Effector CD8-positive, alpha-beta T cell (primary cell): Measurements from ENCODE around the gene TMEM63C.
"Not testable (repeated sequence)": the region's sequence is repeated elsewhere in the genome, so short reads cannot be mapped to it uniquely, and the experiment has no call there.

Experiments
- DNase-seq: peaks from one replicate; lab custom pipeline; 2025; lab: John Stamatoyannopoulos, UW

The TMEM63C gene

DNA sequence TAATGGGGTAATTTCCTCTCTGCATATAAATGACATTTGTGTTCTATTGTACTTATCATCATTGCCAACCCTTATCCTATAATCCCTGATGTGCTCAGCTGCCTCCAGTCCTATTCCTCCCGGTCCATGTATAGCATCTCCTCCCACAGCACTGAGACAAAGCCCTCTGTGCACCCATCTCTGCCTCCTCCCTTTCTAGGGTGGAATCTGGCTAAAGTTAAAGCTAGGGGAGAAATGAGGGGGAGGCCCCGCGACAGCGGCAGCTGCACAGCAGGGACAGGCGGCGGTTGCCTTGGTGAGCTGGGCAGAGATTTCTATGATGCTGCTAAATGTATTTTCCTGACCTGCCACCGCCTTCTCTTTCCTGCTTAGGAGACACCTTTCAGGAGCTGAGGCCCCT, 27.2 kb upstream of the TMEM63C start:
- no peak for DNase-seq

DNA sequence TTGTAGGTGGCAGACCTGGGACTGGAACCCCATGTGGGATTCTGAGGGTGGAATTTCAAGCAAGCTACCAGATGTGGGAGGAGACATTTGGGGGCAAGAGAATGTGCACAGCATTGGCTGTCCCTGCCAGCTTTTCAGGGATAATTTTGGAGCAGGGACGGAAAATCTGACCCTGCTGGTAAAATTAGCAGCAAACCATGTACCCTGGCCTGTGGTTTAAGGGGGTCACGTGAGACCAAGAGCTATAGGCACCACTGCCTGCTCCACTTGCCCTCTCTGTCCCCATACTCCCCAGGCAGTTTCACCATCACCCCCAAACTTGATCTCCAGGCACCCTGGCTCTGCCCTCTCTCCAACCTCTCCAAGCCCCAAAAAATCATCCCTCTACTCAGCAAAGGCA, 26.5 kb upstream of the TMEM63C start:
- DNase-seq, result no peak

DNA sequence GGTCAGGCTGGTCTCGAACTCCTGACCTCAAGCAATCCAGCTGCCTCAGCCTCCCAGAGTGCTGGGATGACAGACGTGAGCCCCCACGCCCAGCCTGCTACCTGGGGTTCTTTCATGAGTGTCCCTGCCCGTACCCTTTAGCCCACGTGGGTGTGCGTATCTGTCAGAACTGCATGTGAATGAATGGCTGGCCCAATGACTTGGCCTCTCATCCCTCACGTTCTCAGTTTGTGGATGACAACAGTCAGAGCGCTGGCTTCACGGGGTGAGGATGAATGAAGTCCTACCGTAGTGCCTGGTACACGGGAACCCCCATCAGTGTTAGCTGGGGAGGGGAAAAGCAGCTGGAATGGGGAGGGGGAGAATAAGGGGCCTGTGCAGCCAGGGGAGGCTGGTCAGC, 23.9 kb upstream of the TMEM63C start:
- no peak for DNase-seq

DNA sequence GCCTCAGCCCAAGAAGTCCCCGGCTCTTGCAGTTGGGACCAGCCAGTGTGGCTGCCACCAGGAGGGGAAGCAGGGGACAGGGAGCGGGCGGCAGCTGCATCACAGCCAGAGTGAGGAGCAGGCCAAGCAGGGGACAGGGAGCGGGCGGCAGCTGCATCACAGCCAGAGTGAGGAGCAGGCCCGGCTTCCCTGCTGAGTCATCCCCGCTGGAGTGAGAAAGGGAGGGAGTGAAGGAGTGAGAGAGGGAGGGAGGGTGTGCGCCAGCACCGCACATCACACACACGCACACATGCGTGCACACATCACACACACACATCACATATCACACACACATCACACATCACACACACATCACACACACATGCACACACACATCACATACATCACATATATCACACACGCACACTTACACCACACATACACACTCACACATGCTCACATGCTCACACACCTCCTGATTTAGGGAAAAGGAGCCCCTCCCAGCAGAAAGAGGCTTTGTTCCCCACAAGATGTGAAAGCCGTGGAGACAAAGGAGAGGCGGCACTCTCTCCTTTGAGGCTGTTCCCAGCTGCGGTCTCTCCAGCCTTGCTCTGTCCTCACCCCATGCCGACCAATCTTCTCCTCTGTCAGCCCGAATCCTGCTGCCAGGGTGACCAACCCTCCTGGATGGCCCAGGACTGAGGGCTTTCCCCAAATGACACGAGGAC, 23.3 kb upstream of the TMEM63C start:
- DNase-seq, result no peak

DNA sequence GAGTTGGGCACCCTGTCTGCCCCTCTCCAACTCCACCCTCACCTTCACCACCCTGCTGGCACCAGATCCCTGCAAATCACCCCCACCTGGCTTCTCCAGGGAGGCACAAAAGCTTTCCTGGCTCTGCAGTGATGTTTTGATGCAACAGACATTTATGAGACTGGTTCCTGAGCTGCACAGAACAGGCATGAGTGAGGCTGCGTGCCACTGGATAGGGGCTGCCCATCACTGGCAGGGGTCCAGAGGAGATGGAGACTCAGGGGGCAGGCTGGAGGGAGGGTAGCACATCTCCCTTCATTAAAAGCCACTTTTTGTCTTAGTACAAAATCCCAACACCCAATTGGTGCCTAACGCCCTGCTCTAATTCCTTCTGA, 22.7 kb upstream of the TMEM63C start:
- DNase-seq, result no peak

DNA sequence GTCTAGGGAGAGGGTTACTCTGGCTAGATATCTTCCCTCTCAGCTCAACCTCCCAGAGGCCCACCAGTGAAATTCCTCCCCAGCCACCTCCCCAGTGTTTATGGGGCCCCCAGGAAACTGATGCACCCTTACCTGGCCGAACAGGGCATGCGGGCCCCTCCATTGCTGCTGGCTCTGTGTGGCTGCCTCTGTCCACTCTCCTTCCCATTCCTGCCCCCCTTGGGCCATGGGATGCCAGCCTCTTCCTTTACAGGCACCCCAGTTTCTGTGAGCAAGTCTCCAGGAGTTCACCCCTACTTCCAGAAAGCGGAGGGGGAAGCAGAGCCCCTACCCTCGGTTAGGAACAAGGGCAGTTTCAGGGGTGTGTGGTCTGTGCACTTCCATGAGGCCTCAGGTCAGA, 20.6 kb upstream of the TMEM63C start:
- no peak for DNase-seq

DNA sequence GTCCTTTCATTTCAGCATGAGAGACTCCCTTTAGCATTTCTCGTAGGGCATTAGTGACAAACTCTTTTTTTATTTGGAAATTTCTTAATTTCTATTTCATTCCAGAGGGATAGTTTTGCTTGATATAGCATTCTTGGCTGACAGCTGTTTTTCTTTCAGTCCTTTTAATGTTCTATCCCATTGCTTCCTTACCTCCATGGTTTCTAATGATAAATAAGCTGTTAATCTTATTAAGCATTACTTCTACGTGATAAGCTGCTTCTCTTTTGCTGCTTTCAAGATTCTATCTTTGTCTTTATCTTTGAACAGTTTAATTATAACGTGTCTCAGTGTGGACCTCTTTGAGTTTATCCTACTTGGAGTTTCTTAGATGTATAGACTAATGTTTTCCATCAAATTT, 11.6 kb upstream of the TMEM63C start:
- no peak for DNase-seq

DNA sequence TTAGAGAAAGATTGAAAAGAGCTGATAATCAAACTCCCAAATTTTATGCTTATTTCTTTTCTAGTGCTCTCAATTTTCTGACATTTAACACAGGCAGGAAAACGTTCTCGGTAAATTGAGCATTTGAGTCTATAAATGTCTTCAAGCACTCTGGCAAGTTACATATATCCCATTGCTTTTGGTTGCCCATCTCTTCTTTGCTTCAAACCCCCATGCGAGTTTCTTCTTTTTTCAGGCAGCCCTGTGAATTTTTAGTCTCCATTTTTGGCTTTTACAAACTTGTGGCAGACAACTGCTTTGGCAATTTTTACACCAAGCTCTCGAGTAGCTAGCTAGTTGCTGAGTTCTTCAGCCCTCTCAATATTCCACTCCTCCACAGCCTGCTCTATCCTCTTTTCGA, 8.7 kb upstream of the TMEM63C start:
- DNase-seq, result no peak

DNA sequence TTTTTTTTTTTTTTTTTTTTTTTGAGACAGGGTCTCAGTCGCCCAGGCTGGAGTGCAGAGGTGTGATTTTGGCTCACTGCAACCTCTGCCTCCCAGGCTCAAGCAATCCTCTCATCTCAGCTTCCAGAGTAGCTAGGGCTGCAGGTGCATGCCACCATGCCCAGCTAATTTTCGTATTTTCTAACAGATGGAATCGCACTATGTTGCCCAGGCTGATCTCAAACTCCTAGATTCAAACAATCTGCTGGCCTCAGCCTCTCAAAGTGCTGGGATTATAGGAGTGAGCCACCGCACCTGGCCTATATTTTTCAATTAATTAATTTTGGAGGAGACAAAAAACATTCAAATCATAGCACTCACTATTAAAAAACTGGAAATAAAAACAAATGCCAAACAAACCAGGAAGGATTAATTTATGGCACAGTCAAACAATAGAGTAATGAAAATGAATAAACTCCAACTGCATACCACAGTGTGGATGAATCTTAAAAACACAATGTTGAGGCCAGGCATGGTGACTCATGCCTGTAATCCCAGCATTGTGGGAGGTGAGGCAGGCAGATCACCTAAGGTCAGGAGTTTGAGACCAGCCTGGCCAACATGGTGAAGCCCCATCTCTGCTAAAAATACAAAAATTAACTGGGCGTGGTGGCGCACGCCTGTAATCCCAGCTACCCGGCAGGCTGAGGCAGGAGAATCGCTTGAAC, 7.5 kb upstream of the TMEM63C start:
- not testable (repeated sequence) for DNase-seq

DNA sequence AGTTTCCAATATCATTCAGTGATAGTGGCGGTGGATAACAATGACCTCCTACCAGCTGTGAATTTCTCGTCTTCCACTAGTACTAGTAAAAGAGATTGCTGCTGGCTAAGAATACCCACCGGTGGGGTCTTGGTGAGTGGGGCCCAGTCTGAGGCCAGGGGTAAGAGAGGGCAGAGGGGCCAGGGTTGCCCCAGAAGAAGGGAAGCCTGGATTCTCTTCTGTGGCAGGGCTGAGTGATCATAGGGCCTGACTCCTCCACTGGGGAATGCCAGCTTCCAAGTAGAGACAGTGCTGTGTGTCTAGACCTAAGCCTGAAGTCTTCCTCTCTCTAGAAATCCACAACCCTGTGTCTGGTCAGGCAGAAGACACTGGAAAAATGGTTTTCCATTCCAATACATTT, 5.8 kb upstream of the TMEM63C start:
- no peak for DNase-seq

DNA sequence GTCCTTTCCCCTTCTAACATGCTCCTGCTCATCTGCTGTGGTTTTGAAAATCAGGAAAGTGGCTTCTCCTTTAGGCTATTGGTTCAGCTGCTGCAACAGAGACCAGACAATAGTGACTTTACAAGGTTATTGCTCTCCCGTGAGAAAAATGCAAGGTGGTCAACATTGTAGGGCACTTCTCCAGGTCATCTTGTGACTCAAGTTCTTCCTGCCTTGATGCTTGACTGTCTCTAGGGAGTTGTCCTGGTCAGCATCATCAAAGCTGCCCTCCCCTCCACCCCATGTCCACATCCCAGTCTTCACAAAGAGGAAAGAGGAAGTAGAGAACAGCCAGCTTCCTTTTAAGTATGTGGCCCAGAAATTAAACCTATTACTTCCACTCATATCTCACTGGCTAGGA, 3.9 kb upstream of the TMEM63C start:
- no peak for DNase-seq

DNA sequence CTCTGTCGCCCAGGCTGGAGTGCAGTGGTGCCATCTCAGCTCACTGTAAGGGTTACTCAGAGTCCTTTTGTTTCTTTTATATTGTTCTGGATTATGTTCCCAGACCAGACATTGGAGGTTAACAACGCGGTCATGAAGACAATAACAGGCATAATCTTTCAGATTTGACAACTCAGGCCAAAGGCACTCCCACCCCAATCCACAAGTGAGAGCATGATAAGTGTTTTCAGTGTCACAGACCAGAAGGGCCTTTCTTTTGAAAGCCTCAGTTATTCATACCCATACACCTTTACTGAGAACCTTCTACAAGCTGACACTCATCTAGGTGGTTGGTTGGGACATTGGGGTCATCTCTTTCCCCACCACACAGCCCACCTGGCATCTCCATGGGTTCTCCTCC, 2.9 kb upstream of the TMEM63C start:
- DNase-seq, result no peak

DNA sequence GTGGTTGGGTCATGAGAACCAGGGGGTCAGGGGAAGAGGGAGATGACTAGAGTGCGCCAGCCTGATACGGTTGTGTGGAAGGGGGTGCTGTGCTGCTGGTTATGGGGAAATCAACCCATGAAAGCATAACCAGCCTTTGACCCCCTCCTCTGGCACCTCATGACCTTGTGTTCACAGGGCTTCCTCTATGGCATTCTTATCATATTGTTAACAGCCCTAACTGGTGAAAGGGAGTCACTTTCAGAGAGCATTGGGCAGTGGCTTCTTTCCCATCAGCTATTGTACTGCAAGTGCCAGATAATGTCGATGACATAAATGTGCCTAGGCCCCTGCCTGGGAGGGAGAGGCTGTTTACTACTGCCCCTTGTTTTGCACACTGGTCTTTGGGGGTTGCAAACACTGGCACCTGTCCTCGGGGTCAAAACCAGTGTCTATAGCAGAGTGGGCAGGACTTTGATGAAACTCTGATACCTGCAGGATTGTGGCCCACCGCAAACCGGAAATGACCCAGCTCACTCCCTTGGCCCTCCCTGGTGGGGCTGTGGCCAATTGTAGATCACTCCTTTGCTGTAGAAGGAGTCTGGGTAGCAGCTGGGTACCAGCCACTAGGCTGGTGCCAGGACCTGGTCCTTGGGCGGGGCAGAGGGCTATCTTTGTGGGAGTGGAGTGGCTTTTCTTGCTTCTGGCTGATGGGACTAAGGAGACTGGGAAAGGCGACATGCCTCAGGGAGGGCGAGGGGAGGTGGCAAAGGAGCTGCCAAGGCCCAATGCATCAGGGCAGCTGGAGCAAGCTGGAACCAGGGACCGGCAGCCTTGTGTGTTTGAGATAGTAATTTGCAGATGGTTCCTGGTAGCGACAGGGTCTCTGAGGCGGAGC, 634 bp upstream of the TMEM63C start:
- no peak for DNase-seq

DNA sequence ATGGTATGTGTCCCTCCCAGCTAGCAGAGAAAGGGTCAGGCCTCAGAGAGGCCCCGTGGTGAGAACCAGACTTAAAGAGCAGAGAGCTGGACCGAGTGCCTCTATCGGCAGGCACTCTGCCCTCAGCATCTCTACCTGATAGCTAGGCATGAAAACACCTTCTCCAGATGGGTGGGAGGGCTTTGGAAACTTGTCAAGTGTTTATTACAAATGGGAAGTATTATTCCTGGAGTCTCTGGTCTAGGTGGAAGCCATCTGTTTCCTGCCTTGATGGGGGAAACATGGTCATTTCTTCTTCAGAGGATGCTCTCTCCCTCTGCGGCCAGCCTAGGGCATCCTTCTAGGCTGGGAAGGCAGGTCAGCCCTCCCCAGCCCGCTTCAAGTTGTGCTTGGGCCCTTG, 2.3 kb downstream of the TMEM63C start:
- DNase-seq, result no peak

DNA sequence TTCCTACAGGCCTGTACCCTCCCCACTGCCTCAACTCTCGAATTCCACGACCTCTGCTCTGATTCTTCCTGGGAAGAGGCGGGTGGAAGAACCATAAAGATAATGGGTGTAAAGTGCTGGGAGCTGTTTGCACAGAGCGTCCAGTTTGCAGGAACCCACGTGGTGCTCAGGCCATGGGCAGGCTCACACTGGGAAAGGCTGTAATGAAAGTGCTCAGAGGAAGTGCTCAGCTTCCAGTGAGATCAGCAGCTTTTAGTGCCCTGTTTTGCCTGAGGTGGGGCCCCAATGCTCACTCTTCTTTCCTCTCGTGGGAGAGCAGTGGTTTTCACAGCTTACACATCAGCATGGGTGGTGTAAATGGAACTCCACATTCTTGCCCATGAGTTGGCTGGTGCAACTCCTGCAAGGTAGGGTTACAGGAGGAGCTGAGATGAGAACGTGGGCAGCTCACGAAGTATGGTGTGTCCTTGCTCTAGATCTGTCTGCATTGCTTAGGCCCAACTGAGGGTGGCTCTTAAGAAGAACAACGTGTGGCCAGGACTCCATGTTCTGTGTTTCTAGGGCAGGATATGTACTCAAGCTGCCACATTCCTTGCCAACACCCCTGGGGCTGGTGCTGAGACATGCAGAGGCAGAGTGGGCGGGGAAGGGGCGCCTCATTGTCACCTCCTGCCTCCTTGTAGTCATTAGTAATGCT, 2.9 kb downstream of the TMEM63C start:
- DNase-seq, result no peak

DNA sequence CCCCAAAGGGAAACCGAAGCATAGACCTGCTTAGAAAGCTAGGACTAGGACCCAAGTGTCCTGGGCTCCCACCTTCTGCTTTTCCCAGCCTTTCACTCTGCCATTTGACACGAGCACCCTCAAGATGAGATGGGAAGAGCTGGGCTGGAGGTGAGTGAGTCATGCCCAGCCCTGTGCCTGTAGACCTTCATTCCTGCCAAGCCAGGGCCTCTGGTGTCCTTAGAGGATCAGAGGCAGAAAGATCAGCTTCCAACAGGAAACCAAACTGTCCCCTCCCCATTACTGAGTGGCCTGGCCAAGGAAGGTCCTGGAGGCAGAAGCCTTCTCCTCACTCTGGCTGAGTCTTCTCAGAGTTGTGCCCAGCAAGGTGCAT, 3.5 kb downstream of the TMEM63C start:
- DNase-seq, result no peak

DNA sequence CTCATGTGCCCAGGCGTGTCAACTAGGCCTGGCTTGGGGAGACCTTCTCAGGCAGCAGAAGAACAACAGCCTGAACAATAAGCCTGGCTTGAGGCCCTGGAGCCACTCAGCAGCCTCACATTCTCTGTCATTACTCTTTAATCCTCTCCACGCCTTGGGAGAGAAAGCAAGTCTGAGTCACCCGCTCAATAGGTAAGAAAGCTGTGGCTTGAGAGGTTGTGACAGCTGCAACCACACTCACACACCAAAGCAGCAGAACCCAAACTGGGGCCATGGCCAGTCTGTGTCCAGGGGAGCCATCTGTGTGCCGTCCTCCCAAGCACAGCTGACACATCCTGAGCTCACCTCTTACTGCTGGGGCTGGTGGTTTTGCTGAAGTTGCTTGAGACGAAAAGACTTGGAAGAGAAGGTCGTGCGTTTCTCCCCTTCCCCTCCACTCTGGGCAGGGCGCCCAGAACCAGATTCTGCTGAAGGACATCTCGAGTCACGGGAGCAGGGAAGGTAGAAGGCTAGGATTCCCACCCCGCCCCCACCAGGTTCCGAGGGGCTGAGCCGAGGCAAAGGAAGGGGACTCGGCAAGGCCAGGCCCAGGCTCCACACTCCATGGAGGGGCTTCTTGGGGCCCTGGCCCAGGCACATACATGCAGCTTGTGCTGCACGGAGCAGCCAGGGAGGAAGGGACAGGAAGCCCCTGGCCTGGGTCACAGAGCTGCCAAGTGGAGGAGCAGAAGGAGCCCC, 5.5 kb downstream of the TMEM63C start:
- no peak for DNase-seq

DNA sequence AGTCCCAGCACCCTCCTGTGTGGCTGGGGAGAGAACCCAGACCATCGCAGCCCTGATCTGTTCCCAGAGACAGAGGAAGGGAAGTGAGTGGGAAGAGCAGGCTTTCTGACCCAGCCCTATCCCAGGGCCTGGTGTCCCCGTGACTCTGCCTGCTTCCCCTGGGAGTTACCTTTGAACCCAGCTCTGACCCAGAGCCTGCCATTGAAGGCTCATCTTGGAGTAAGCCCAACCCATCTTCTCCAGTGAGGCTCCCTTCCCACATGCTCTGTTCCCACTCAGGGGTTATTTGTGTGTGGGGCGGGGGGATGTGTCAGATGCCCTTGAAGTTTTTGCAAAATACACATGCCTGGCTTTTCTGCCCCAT, 6.0 kb downstream of the TMEM63C start:
- DNase-seq, result no peak

DNA sequence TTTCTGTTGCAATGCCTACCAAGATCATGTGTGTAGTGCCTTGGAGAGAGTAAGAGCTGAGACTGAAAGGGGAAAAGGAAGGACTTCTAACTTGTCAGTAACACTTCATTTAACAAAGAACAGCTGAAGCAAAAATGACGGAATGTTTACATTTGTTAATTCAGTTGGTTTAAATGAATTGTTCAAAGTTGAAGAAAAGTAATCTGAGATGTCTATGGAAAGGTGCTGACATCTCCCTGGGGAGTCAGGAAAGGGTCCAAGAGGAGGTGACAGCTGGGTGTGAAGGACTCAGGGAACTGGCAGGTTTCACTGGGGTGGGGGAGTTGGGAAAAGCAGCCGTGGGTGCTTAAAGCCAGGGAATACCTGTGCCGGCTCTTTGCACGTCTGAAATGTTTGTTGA, 7.9 kb downstream of the TMEM63C start:
- DNase-seq, result no peak

DNA sequence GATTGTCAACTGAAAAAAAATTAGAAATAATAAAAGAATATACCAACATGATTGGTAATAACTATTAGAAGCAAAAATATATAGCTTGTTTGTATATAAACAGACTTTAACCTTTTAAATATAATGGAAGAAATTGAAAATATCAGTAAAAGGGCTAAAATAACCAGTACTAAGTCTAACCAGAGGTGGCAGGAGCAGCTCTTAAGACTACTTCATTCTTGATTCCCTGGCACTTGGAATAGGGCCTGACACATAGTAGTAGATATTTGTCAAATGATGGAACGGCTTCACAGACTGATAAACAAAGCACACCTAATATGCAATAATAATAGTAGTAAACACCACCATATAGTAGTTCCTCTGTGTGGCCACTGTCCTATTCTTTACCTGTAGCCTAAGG, 9.4 kb downstream of the TMEM63C start:
- no peak for DNase-seq

DNA sequence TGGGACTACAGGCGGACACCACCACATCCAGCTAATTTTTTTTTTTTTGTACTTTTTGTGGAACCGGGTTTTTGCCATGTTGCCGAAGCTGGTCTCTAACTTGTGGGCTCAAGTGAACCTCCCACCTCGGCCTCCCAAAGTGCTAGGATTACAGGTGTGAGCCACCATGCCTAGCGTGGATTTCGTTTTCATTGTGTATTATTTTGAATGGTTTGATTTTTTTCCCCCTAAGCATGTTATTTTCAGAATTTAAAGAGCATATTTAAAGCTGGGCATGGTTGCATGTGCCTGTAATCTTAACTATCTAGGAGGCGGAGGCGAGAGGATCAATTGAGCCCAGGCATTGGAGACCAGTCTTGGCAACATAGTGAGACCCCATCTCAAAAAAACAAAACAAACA, 13.1 kb downstream of the TMEM63C start:
- no peak for DNase-seq

DNA sequence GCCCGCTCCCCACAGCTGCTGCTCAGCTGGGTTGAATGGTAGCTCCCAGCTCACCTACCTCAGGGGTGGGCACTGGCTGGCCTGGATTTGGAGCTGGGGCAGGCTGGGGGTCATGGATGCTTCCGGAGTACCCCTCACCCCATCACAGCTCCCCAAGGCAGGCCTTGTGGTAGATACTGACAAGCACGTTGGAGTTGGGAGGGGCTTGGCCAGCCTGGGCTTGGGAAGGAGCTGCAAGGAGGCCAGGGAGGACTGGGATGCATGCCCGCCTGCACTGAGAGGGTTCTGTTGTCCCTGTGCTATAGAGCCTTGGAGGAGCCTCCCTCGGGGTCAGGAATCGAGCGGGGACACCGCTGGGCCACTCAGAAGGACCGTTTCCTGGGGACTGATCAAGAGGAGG, 14.2 kb downstream of the TMEM63C start:
- no peak for DNase-seq
